ENCODE data around the gene MOB3A.

Gene MOB3A

DNA sequence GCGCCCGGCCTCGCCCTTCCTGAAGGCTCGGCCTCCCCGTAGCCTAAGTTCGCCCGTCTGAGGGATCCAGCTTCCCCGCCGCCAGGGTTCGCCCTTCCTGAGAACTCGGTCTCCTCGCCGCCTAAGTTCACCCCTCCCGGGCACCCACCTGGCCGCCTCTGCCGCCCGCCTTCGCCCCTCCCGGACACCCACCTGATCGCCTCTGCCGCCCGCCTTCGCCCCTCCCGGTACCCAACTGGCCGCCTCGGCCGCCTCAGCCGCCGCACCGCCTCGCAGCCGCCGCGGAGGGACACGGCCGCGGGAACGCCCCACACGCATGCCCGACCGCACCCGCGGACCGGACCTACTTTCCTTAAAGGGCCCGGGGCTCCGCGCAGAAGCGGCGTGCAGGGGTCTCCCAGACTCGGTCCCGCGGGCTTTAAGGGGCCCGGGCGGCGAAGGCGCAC is at the start of gene MOB3A:
Gene MOB3A (minus strand): TSS at position 293 of the 446 bp plus-strand sequence. CDS start 17,766 bp downstream, outside the sequence.
- peak within 1 kb of the TSS; percentile 88 for H3K27ac ChIP-seq
- TF ChIP-seq, protein P1, sequence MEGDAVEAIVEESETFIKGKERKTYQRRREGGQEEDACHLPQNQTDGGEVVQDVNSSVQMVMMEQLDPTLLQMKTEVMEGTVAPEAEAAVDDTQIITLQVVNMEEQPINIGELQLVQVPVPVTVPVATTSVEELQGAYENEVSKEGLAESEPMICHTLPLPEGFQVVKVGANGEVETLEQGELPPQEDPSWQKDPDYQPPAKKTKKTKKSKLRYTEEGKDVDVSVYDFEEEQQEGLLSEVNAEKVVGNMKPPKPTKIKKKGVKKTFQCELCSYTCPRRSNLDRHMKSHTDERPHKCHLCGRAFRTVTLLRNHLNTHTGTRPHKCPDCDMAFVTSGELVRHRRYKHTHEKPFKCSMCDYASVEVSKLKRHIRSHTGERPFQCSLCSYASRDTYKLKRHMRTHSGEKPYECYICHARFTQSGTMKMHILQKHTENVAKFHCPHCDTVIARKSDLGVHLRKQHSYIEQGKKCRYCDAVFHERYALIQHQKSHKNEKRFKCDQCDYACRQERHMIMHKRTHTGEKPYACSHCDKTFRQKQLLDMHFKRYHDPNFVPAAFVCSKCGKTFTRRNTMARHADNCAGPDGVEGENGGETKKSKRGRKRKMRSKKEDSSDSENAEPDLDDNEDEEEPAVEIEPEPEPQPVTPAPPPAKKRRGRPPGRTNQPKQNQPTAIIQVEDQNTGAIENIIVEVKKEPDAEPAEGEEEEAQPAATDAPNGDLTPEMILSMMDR (IDR thresholded peaks at IDR 0.05) = peak; percentile 61
- no peak for TF ChIP-seq ZFX (IDR thresholded peaks at IDR 0.05; ENCODE audit: borderline replicate concordance)

DNA sequence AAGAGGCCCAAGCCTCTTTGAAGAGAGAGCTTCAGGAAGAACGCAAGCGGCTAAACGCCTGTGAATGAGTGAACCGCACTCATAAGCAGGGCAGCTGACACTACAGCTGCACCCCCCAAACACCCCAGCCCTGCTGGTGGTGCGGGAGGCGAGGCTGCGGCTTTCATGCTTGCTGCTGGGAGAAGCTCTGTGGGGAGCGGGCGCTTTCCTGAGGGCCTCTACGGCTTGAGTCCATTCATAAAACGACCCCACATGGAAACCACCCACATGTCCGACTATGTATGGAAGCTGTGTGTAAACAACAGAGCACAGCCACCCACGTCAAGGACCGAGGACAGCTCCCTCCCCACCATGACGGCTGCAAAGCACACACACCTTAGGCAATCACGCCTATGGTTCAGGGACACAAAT is 49.7 kb upstream of the MOB3A start:
- TF ChIP-seq, protein P1 (IDR thresholded peaks at IDR 0.05) = no peak
- no peak for TF ChIP-seq ZFX (IDR thresholded peaks at IDR 0.05; ENCODE audit: borderline replicate concordance)
- H3K27ac ChIP-seq = no peak overlapping the region

DNA sequence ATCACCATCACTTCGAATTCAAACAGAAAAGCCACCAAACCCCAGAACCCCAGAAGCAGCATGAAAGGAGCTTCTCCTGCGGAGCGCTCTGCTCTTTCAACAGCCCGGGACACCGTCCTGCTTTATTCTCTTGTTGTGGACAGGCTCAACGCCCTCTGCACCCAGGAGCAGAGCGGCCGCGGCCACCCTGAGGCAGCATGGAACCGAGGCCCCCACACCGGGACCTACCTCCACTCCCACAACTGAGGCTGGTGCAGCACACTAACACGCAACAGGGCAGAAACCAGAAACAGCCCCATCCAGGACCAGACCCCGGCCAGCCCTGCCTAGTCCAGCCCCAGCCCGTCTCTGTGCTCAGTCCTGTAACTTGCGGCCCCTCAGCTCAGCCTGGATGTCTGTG is 48.1 kb upstream of the MOB3A start:
- no peak overlapping the region for H3K27ac ChIP-seq
- TF ChIP-seq ZFX (IDR thresholded peaks at IDR 0.05; ENCODE audit: borderline replicate concordance) = no peak
- TF ChIP-seq, protein P1 (IDR thresholded peaks at IDR 0.05) = no peak

DNA sequence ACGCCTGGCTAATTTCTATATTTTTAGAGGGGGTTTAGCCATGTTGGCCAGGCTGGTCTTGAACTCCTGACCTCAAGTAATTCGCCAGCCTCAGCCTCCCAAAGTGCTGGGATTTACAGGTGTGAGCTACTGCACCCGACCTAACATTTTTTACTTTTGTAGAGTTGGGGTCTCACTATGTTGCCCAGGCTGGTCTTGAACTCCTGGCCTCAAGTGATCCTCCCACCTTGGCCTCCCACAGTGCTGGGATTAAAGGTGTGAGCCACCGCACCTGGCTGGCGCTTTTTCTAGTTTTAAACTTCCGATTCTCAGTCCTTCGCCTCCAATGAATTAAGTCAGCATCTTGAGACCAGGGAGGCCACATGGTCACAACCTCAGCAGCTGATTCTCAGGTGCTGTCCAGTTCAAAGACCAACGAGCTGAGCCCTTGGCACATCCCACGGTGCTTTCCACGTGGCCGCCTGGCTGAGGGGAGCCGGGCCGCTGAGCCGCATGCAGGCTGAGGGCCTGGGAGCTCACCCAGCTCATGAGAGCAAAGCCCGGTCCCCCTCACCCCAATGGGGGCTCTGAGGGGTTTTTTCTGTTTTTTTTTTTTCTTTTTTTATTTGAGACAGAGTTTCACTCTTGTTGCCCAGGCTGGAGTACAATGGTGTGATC is 46.2 kb upstream of the MOB3A start:
- TF ChIP-seq ZFX (IDR thresholded peaks at IDR 0.05; ENCODE audit: borderline replicate concordance) = no peak
- TF ChIP-seq, protein P1 (IDR thresholded peaks at IDR 0.05) = no peak
- no peak overlapping the region for H3K27ac ChIP-seq

DNA sequence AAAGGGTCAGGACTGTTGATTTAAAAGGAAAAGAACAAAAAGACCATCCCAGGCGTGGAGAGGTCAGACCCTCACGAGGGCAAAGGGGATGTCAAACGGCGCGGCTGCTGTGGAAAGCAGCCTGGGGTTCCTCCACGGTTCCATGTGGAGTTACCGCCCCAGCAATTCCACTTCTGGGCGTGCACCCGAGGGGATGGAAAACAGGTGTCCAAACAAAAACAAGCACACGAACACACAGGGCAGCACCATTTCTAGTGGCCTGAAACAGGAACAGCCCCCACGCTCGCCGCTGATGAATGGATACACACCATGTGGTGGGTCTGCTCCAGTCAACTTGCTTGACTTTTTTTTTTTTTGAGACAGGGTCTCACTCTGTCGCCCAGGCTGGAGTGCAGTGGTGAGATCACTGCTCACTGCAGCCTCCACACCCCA is 44.0 kb upstream of the MOB3A start:
- H3K27ac ChIP-seq = no peak overlapping the region
- no peak for TF ChIP-seq ZFX (IDR thresholded peaks at IDR 0.05; ENCODE audit: borderline replicate concordance)
- TF ChIP-seq, protein P1 (IDR thresholded peaks at IDR 0.05) = no peak

DNA sequence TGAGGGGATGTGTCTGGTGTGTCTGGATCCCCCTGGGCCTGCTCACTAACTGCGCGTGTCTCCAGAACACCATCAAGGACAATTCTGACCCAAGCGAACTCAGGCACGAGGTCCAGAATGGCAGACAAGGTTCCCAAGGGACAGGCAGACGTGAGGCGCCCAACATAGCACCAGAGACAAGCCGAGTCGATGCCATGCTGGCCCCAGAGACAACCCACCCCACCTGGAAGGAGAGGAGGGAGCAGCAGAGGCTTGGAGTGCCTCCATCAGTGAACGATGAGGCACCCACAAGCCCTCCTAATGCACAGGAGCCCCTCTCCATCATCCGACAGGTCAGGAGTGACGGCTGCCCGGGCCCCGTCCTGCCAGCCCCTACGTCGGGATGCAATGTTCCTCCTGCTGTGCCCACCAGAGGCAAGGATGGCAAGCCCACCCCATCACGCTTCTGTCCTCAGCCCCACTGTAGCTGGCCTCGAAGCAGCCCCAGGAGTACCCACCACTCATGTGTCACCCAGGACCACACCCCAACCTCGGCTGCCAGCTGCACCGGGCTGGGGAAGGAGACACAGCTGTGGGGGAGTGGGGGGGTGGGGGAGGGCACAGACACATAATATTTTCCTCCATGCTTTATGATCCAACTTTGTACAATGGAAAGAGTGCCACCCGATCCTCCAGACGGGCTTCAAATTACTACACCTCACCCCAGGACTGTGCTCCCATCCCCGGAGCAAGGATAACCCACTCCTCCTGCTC is 43.4 kb upstream of the MOB3A start:
- H3K27ac ChIP-seq = no peak overlapping the region
- no peak for TF ChIP-seq ZFX (IDR thresholded peaks at IDR 0.05; ENCODE audit: borderline replicate concordance)
- TF ChIP-seq, protein P1 (IDR thresholded peaks at IDR 0.05) = no peak

All from 22Rv1 (cell line).